ENCODE results near the gene DDX20.

GRCh38 chr1:111801071-111801850 lies 45.6 kb downstream of the DDX20 start:
- TF ChIP-seq CTCF (IDR thresholded peaks at IDR 0.05) (no peak), ZFX (IDR thresholded peaks at IDR 0.05; ENCODE audit: borderline replicate concordance) (no peak)

Measured in 22Rv1 (cell line).